ENCODE results near the gene SEC63. TPM values are rescaled to one million over a fixed set of nuclear protein-coding genes. Genes with fewer than 3 reads are reported as not detected.
"Not testable (repeated sequence)": the region's sequence is repeated elsewhere in the genome, so short reads cannot be mapped to it uniquely, and the experiment has no call there.

Gene SEC63
- total RNA-seq, 4 donors from 2014 or later, result 24.2 to 44.9 (median 37.2) TPM

- WGBS, result 91% methylated on average over 3 of the region's 3 CpGs
- Histone ChIP-seq H3K4me1 (peaks cover 0 to 4% (median 0%) of the 10 kb centered on the region in 4 donors), H3K36me3 (peaks cover 0 to 15% (median 0%) of the 10 kb centered on the region in 4 donors), H3K27ac (replicated peaks in 1 of 4) (no peak overlapping the region), H3K27me3 (no peaks in the 10 kb centered on the region), H3K9me3 (no peaks in the 10 kb centered on the region), H3K4me3 (no peak overlapping the region)
- no peak for TF ChIP-seq EP300 (IDR thresholded peaks at IDR 0.05)
- DNase-seq (ENCODE audit: extremely low spot score), result no peak
- intact Hi-C loops (cut with DNase I), result no loop called here
Observed at GRCh38 chr6:107931894-107932293, 26.1 kb downstream of the SEC63 start.

GRCh38 chr6:107928984-107929383, 29.0 kb downstream of the SEC63 start:
- no peaks in the 10 kb centered on the region for H3K4me1 ChIP-seq
- no peak overlapping the region for H3K27ac ChIP-seq (replicated peaks in 1 of 4)
- 92% methylated on average over 2 of the region's 2 CpGs for WGBS
- TF ChIP-seq POLR2A (IDR thresholded peaks at IDR 0.05; ENCODE audit: low read depth) (no peak), POLR2AphosphoS5 (IDR thresholded peaks at IDR 0.05) (no peak), CTCF (IDR thresholded peaks at IDR 0.05) (no peak), EP300 (IDR thresholded peaks at IDR 0.05) (no peak)
- no peak overlapping the region for H3K4me3 ChIP-seq
- intact Hi-C loops (cut with DNase I), result no loop called here
- no peaks in the 10 kb centered on the region for H3K9me3 ChIP-seq
- no peak for DNase-seq (ENCODE audit: extremely low spot score)
- H3K36me3 ChIP-seq, result peaks cover 0 to 21% (median 2%) of the 10 kb centered on the region in 4 donors
- H3K27me3 ChIP-seq, result no peaks in the 10 kb centered on the region

- H3K9me3 ChIP-seq; H3K27me3 ChIP-seq; DNase-seq (ENCODE audit: extremely low spot score); intact Hi-C loops (cut with DNase I); H3K4me3 ChIP-seq; H3K4me1 ChIP-seq: not testable (repeated sequence)
- 64% methylated on average over 10 of the region's 10 CpGs for WGBS
- H3K27ac ChIP-seq (replicated peaks in 1 of 4), result peak overlapping the region in 1 of 4 donors; percentile 5
- peaks cover 0 to 32% (median 5%) of the 10 kb centered on the region in 4 donors for H3K36me3 ChIP-seq
Observed at GRCh38 chr6:107926697-107927544, 31.1 kb downstream of the SEC63 start.

GRCh38 chr6:107917451-107918375, 40.3 kb downstream of the SEC63 start:
- H3K36me3 ChIP-seq, result peaks cover 41 to 70% (median 52%) of the 10 kb centered on the region in 4 donors
- H3K27me3 ChIP-seq, result no peaks in the 10 kb centered on the region
- peaks cover 0 to 15% (median 6%) of the 10 kb centered on the region in 4 donors for H3K9me3 ChIP-seq
- H3K27ac ChIP-seq (replicated peaks in 1 of 4), result no peak overlapping the region
- H3K4me1 ChIP-seq, result no peaks in the 10 kb centered on the region
- TF ChIP-seq POLR2AphosphoS5 (IDR thresholded peaks at IDR 0.05), result no peak
- TF ChIP-seq CTCF (IDR thresholded peaks at IDR 0.05), result no peak
- TF ChIP-seq EP300 (IDR thresholded peaks at IDR 0.05), result no peak
- no peak for TF ChIP-seq POLR2A (IDR thresholded peaks at IDR 0.05; ENCODE audit: low read depth)
- no peak overlapping the region for H3K4me3 ChIP-seq
- 97% methylated on average over 9 of the region's 9 CpGs for WGBS
- intact Hi-C loops (cut with DNase I), result no loop called here
- no peak for DNase-seq (ENCODE audit: extremely low spot score)

DNA sequence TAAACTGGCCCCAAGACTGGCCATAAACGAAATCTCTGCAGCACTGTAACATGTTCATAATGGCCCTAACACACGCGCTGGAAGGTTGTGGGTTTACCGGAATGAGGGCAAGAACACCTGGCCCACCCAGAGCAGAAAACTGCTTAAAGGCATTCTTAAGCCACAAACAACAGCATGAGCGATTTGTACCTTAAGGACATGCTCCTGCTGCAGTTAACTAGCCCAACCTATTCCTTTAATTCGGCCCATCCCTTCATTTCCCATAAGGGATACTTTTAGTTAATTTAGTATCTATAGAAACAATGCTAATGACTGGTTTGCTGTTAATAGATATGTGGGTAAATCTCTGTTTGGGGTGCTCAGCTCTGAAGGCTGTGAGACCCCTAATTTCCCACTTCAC, 41.0 kb downstream of the SEC63 start:
- H3K27me3 ChIP-seq; DNase-seq (ENCODE audit: extremely low spot score); H3K4me1 ChIP-seq; H3K4me3 ChIP-seq; intact Hi-C loops (cut with DNase I); H3K27ac ChIP-seq (replicated peaks in 1 of 4): not testable (repeated sequence)
- WGBS, result 98% methylated on average over 6 of the region's 6 CpGs
- Histone ChIP-seq H3K36me3 (peaks cover 47 to 73% (median 59%) of the 10 kb centered on the region in 4 donors), H3K9me3 (peaks cover 0 to 15% (median 6%) of the 10 kb centered on the region in 4 donors)

DNA sequence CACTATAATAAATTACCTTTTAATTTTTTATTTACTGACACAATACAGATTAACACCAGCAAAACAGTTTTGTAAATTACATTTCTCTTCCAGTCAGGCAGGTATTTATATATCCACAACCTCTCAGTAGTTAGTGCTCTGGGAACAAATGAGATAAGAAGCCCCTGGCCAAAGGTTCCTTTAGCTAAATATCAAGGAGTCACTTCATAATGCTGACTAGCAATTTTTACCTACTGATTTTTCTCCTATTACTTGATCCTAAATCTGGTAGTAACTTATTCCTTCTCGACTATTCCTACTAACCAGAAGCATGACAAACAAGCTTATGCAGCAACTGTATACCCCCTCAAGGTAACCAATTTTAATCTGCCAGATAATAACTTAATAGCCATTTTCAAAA, 46.3 kb downstream of the SEC63 start:
- Histone ChIP-seq H3K9me3 (no peaks in the 10 kb centered on the region), H3K4me3 (no peak overlapping the region), H3K4me1 (no peaks in the 10 kb centered on the region), H3K36me3 (peaks cover 37 to 77% (median 58%) of the 10 kb centered on the region in 4 donors), H3K27ac (replicated peaks in 1 of 4) (no peak overlapping the region), H3K27me3 (no peaks in the 10 kb centered on the region)
- WGBS, result 96% methylated on average over 1 of the region's 1 CpG
- DNase-seq (ENCODE audit: extremely low spot score), result no peak
- intact Hi-C loops (cut with DNase I), result no loop called here
- TF ChIP-seq EP300 (IDR thresholded peaks at IDR 0.05) (no peak), CTCF (IDR thresholded peaks at IDR 0.05) (no peak), POLR2AphosphoS5 (IDR thresholded peaks at IDR 0.05) (no peak)

Measured in esophagus muscularis mucosa (tissue), 4 donors.